ENCODE data around the gene CDC14A. TPM values are rescaled to one million over a fixed set of nuclear protein-coding genes. Genes with fewer than 3 reads are reported as not detected.

CDC14A gene
- total and polyA plus RNA-seq, 2 of the 8 experiments (the other 6 are each of a cell fraction or from before 2014, with no cell fraction given) = 3.2 to 8.9 TPM

DNA sequence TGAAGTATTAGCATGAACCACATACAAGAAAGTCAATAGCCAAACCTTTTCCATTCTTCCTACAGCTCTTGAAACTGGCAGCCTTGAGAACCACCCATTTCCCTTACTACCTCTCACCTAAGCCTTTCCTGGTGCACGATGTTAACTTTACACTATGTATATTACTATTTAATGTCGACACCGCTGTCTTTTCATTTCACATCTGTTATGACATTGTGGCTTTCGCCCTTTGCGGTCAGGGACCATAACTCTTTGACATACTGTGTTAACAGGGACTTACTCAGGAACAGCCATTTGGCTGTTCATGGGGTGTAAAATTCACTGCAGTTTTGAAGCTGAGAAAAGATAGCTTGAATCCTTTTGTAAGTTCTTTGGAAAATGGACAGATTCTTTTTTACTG, 164.6 kb downstream of the CDC14A start (continued):
- TF ChIP-seq SP2 (IDR thresholded peaks at IDR 0.05; ENCODE audit: low read length) (no peak), CREB1 (IDR thresholded peaks at IDR 0.05) (no peak)
- TF ChIP-seq, protein P1, sequence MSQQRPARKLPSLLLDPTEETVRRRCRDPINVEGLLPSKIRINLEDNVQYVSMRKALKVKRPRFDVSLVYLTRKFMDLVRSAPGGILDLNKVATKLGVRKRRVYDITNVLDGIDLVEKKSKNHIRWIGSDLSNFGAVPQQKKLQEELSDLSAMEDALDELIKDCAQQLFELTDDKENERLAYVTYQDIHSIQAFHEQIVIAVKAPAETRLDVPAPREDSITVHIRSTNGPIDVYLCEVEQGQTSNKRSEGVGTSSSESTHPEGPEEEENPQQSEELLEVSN (IDR thresholded peaks at IDR 0.05) = no peak

All from H1 (cell line).